Thyroid gland (tissue), 4 donors: ENCODE results near the gene NSL1.

Experiments used
- CTCF ChIP-seq, 6 experiments: fragments of 200-600 bp in 3 of 6; fragments of 450-650 bp in 3 of 6; sonication (generic) in 3 of 6; IDR thresholded peaks; one replicate each; pipeline ENCODE4 v1.5.1; 2016 to 2019; ENCODE audit warnings: antibody characterized with exemption in 6 of 6, mild to moderate bottlenecking in 2 of 6, inconsistent platforms in 1 of 6, moderate library complexity in 1 of 6
- POLR2A ChIP-seq, 2 donors: fragments of 450-650 bp; IDR thresholded peaks; one replicate each; pipeline ENCODE4 v1.6.1; 2017; ENCODE audit warnings: antibody characterized with exemption in 2 of 2, mild to moderate bottlenecking in 2 of 2, moderate library complexity in 1 of 2

- TF ChIP-seq CTCF (IDR thresholded peaks at IDR 0.05), result no peak
- TF ChIP-seq POLR2A (IDR thresholded peaks at IDR 0.05), result no peak
These were observed 16.3 kb downstream of the NSL1 start for GRCh38 chr1:212775241-212775640.
